K562 (cell line): ENCODE measurements around the gene ORAI3. TPM values are rescaled to one million over a fixed set of nuclear protein-coding genes. Genes with fewer than 3 reads are reported as not detected.

ENCODE experiments used
- BRF1 ChIP-seq: IDR thresholded peaks from 3 replicates; pipeline ENCODE4 v1.6.1; 2011; ENCODE audit warnings: borderline replicate concordance, mild to moderate bottlenecking; ENCODE audit not compliant: insufficient read length; ENCODE audit errors: extremely low read depth
- CBX5 ChIP-seq: IDR thresholded peaks from 2 replicates; pipeline ENCODE4 v1.6.1; 2014; ENCODE audit warnings: low read depth, borderline replicate concordance
- DMBX1 ChIP-seq: fragments of 250-450 bp; sonication (Bioruptor Pico); IDR thresholded peaks from 2 replicates; pipeline ENCODE4 v1.8.0; 2022; ENCODE audit warnings: inconsistent platforms, mild to moderate bottlenecking, moderate library complexity, borderline replicate concordance
- HNRNPLL ChIP-seq: fragments of 200-400 bp; formaldehyde crosslinking; IDR thresholded peaks from 2 replicates; pipeline ENCODE4 v1.6.1; 2017; ENCODE audit warnings: low read length, low read depth, mild to moderate bottlenecking; ENCODE audit not compliant: poor library complexity, severe bottlenecking
- KLF13 ChIP-seq: fragments of 450-650 bp; IDR thresholded peaks from 2 replicates; pipeline ENCODE4 v1.6.1; 2016; ENCODE audit warnings: missing genetic modification characterization, low read depth, mild to moderate bottlenecking, missing compliant biosample characterization, moderate library complexity, borderline replicate concordance
- NCOA6 ChIP-seq: fragments of 450-650 bp; IDR thresholded peaks from 2 replicates; pipeline ENCODE4 v1.6.1; 2017; ENCODE audit warnings: mild to moderate bottlenecking
- PATZ1 ChIP-seq: fragments of 250-450 bp; sonication (Bioruptor Pico); IDR thresholded peaks from 2 replicates; pipeline ENCODE4 v1.5.0; 2020; ENCODE audit warnings: mild to moderate bottlenecking, borderline replicate concordance
- PKNOX1 ChIP-seq: fragments of 450-650 bp; IDR thresholded peaks from 2 replicates; pipeline ENCODE4 v1.6.1; 2016
- RAD51 ChIP-seq: fragments of 450-650 bp; IDR thresholded peaks from 2 replicates; pipeline ENCODE4 v1.7.1; 2016; ENCODE audit warnings: low read depth, mild to moderate bottlenecking, borderline replicate concordance
- REST ChIP-seq, 2 experiments: fragments of 450-650 bp; formaldehyde crosslinking in 1 of 2; IDR thresholded peaks; 2 replicates each; pipeline versions ENCODE4 v1.4.0 to v1.6.1; 2014 to 2020; ENCODE audit warnings: mild to moderate bottlenecking in 2 of 2, borderline replicate concordance in 1 of 2, low read depth in 1 of 2
- SMAD1 ChIP-seq: fragments of 150-350 bp; IDR thresholded peaks from 2 replicates; pipeline ENCODE4 v1.6.1; 2014; ENCODE audit warnings: low read length, low read depth; ENCODE audit not compliant: partially characterized antibody
- TRIM28 ChIP-seq: fragments of 450-650 bp; IDR thresholded peaks from 2 replicates; pipeline ENCODE4 v1.6.1; 2017
- ZNF224 ChIP-seq: sonication (generic); formaldehyde crosslinking; IDR thresholded peaks from 2 replicates; pipeline ENCODE4 v1.8.0; 2022; ENCODE audit warnings: mild to moderate bottlenecking, missing genetic modification reagents
- ZNF41 ChIP-seq: fragments of 250-450 bp; sonication (Bioruptor Pico); conservative IDR thresholded peaks from 2 replicates; pipeline ENCODE4 v1.4.0; 2020; ENCODE audit warnings: mild to moderate bottlenecking
- ZNF830 ChIP-seq: fragments of 250-450 bp; sonication (Bioruptor Pico); IDR thresholded peaks from 2 replicates; pipeline ENCODE4 v1.5.0; 2021; ENCODE audit warnings: mild to moderate bottlenecking
- polyA plus RNA-seq, 8 experiments: library from polyadenylated mRNA; depleted of rRNA in 4 of 8; stranded (reverse) in 5 of 8; unstranded in 3 of 8; fragments of >200 nt; fragmentation: Nextera tagmentation in 2 of 8; fragmentation: Illumina TruSeq in 1 of 8; extraction: Ambion mirVana in 2 of 8; extraction: Trizol in 1 of 8; gene quantifications; 2 replicates each; pipeline versions ENCODE4 v1.2.1 to v1.2.3, GENCODE V29; 2011 to 2014; ENCODE audit warnings: inconsistent platforms in 1 of 8, missing spikeins in 1 of 8
- total RNA-seq, 7 experiments: library from RNA; depleted of rRNA in 6 of 7; stranded (reverse); fragments of >200 nt in 6 of 7; fragmentation: Illumina TruSeq in 2 of 7; extraction: Trizol in 2 of 7; gene quantifications; 2 replicates each; pipeline versions ENCODE4 v1.2.1 to v1.2.3, GENCODE V29; 2011 to 2021; ENCODE audit warnings: low replicate concordance in 1 of 7

The ORAI3 gene
- total and polyA plus RNA-seq, 9 of the 15 experiments (the other 6 are each of a cell fraction or from before 2014, with no cell fraction given): 4.9 to 23.3 (median 14.1) TPM

DNA sequence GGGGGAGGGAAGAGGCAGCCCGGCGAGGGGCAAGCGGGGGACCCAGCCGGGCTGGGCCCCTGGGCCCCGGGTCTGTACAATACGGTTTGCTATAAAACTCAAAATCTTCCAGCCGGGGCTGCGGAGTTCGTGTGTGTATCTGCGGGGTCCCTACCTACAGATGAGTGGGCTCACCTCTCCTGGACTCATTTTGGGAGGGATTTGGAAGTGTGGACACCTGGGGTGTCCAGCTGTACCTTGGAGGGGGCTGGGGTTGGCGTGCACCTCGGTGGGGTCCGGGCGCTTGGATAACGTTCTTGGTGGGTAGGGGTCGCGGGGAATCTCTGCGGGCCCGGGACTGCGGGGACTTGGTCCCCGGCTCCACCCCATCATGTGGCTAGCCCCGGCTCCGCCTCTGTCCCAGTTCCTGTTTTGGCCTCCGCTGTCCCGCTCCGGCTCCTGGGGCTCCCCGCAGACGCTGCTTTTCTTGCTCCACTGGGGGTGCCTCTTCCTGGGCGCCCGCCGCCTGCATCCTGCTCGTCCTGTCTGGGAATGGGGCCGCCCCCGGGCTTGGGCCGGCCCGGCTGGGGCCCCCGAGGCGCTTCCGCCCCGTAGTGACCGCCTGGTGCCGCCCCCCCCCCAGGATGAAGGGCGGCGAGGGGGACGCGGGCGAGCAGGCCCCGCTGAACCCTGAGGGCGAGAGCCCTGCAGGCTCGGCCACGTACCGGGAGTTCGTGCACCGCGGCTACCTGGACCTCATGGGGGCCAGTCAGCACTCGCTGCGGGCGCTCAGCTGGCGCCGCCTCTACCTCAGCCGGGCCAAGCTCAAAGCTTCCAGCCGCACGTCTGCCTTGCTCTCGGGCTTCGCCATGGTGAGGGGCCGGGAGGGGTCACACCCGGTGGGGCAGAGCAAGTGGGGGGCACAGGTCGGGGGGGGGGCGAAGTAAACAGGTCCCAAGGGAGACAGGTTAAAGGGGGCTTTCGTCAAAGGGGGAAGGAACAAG, at the start of gene ORAI3 (continued):
- 0 out of 2 replicates have a peak, but pooled peaks have one; percentile 10 for TF ChIP-seq REST (IDR thresholded peaks at IDR 0.05; ENCODE audit: borderline replicate concordance)
- no peak for TF ChIP-seq REST (CRISPR knock-in tag; IDR thresholded peaks at IDR 0.05; ENCODE audit: low read depth)
- no peak for TF ChIP-seq HNRNPLL
- no peak for TF ChIP-seq TRIM28
- 0 out of 2 replicates have a peak, but pooled peaks have one; percentile 78 for TF ChIP-seq ZNF830 (CRISPR knock-in tag)
- TF ChIP-seq SMAD1: no peak
- TF ChIP-seq CBX5: no peak
- no peak for TF ChIP-seq KLF13 (tag)
- peak; percentile 38; the same call in 1 of the 2 replicates for TF ChIP-seq RAD51
- no peak for TF ChIP-seq ZNF224 (CRISPR knock-in tag)
- no peak for TF ChIP-seq PKNOX1
- no peak for TF ChIP-seq PATZ1
- no peak for TF ChIP-seq ZNF41
- no peak for TF ChIP-seq NCOA6
- TF ChIP-seq DMBX1 (CRISPR knock-in tag): no peak
- TF ChIP-seq BRF1: no peak
